ENCODE data around the gene ALG1. TPM values are rescaled to one million over a fixed set of nuclear protein-coding genes. Genes with fewer than 3 reads are reported as not detected.
A peak's percentile ranks its signal among the peaks of the same experiment; 100 is the strongest.

ALG1 gene
- total and polyA plus RNA-seq, 2 of the 13 experiments (the other 11 are each of a cell fraction or from before 2014, with no cell fraction given) = 43.3 to 75.6 TPM

DNA sequence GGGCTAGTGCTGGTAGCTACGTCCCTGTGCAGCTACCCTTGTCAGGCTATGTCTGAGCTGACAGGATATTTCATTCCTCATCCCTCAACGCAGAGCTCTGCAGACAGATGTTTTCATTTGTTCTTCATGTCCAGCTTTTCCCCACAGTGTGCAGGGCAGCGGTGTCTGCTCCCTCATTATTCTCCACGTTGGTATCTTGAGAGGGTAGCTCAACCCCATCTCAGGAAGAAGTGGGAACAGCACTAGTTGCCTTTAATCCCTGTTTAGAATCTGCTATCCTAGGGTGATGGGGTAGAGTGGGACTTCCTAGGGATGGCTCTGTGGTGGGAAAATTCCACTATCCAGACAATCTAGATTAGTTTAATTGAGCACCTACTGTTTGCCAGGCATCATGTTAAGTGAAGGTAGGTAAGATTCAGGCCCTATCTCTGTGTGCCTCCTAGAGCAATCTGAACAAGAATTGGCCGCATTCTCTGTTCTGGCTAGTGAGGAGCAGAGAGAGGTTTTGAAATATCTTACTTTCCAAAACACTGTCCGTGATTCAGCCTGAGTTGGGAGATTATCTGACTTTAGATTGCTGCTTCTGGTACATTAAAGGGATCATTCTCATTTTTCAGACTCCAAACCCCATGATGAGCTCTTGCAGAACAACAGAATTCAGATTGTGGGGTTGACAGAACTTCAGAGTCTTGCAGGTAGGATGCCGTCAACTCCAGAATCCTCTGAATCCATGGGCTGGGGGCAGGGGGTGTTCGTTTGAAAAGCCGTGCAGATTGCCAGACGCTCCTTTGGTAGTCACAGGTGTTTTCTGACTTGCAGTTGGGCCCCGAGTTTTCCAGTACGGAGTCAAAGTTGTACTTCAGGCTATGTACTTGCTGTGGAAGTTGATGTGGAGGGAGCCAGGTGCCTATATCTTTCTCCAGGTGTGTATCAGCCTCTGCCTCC lies 963 bp downstream of the ALG1 start (continued):
- TF ChIP-seq, protein P1, sequence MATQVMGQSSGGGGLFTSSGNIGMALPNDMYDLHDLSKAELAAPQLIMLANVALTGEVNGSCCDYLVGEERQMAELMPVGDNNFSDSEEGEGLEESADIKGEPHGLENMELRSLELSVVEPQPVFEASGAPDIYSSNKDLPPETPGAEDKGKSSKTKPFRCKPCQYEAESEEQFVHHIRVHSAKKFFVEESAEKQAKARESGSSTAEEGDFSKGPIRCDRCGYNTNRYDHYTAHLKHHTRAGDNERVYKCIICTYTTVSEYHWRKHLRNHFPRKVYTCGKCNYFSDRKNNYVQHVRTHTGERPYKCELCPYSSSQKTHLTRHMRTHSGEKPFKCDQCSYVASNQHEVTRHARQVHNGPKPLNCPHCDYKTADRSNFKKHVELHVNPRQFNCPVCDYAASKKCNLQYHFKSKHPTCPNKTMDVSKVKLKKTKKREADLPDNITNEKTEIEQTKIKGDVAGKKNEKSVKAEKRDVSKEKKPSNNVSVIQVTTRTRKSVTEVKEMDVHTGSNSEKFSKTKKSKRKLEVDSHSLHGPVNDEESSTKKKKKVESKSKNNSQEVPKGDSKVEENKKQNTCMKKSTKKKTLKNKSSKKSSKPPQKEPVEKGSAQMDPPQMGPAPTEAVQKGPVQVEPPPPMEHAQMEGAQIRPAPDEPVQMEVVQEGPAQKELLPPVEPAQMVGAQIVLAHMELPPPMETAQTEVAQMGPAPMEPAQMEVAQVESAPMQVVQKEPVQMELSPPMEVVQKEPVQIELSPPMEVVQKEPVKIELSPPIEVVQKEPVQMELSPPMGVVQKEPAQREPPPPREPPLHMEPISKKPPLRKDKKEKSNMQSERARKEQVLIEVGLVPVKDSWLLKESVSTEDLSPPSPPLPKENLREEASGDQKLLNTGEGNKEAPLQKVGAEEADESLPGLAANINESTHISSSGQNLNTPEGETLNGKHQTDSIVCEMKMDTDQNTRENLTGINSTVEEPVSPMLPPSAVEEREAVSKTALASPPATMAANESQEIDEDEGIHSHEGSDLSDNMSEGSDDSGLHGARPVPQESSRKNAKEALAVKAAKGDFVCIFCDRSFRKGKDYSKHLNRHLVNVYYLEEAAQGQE (IDR thresholded peaks at IDR 0.05; ENCODE audit: borderline replicate concordance in 1 of 2, low read depth in 1 of 2, low read length in 2 of 2) = no peak
- TF ChIP-seq ZNF737 (CRISPR knock-in tag; IDR thresholded peaks at IDR 0.05; ENCODE audit: borderline replicate concordance) (no peak; the same call in 1 of the 2 replicates), ZNF713 (CRISPR knock-in tag; IDR thresholded peaks at IDR 0.05) (no peak), ZSCAN20 (CRISPR knock-in tag; IDR thresholded peaks at IDR 0.05; ENCODE audit: borderline replicate concordance) (no peak), ZNF20 (CRISPR knock-in tag; IDR thresholded peaks at IDR 0.05) (no peak), HNRNPL (IDR thresholded peaks at IDR 0.05; ENCODE audit: low read depth, low read length) (no peak), CEBPG (CRISPR knock-in tag; IDR thresholded peaks at IDR 0.05) (no peak), ZNF160 (CRISPR knock-in tag; IDR thresholded peaks at IDR 0.05) (no peak), ZNF484 (CRISPR knock-in tag; IDR thresholded peaks at IDR 0.05; ENCODE audit: borderline replicate concordance, low read depth) (no peak), NFYB (CRISPR knock-in tag; IDR thresholded peaks at IDR 0.05) (no peak), ZNF556 (CRISPR knock-in tag; IDR thresholded peaks at IDR 0.05; ENCODE audit: borderline replicate concordance) (no peak), AHR (CRISPR knock-in tag; IDR thresholded peaks at IDR 0.05) (no peak), IRF2 (CRISPR knock-in tag; IDR thresholded peaks at IDR 0.05) (no peak), ZNF24 (IDR thresholded peaks at IDR 0.05) (no peak)
- TF ChIP-seq, protein P2, sequence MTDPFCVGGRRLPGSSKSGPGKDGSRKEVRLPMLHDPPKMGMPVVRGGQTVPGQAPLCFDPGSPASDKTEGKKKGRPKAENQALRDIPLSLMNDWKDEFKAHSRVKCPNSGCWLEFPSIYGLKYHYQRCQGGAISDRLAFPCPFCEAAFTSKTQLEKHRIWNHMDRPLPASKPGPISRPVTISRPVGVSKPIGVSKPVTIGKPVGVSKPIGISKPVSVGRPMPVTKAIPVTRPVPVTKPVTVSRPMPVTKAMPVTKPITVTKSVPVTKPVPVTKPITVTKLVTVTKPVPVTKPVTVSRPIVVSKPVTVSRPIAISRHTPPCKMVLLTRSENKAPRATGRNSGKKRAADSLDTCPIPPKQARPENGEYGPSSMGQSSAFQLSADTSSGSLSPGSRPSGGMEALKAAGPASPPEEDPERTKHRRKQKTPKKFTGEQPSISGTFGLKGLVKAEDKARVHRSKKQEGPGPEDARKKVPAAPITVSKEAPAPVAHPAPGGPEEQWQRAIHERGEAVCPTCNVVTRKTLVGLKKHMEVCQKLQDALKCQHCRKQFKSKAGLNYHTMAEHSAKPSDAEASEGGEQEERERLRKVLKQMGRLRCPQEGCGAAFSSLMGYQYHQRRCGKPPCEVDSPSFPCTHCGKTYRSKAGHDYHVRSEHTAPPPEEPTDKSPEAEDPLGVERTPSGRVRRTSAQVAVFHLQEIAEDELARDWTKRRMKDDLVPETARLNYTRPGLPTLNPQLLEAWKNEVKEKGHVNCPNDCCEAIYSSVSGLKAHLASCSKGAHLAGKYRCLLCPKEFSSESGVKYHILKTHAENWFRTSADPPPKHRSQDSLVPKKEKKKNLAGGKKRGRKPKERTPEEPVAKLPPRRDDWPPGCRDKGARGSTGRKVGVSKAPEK (CRISPR knock-in tag; IDR thresholded peaks at IDR 0.05; ENCODE audit: borderline replicate concordance) = no peak
- TF ChIP-seq, protein P3, sequence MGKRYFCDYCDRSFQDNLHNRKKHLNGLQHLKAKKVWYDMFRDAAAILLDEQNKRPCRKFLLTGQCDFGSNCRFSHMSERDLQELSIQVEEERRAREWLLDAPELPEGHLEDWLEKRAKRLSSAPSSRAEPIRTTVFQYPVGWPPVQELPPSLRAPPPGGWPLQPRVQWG (CRISPR knock-in tag; IDR thresholded peaks at IDR 0.05; ENCODE audit: borderline replicate concordance, low read depth) = no peak
- TF ChIP-seq, protein P4, sequence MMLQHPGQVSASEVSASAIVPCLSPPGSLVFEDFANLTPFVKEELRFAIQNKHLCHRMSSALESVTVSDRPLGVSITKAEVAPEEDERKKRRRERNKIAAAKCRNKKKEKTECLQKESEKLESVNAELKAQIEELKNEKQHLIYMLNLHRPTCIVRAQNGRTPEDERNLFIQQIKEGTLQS (CRISPR knock-in tag; IDR thresholded peaks at IDR 0.05) = 0 out of 2 replicates have a peak, but pooled peaks have one; percentile 29
- TF ChIP-seq, protein P5, sequence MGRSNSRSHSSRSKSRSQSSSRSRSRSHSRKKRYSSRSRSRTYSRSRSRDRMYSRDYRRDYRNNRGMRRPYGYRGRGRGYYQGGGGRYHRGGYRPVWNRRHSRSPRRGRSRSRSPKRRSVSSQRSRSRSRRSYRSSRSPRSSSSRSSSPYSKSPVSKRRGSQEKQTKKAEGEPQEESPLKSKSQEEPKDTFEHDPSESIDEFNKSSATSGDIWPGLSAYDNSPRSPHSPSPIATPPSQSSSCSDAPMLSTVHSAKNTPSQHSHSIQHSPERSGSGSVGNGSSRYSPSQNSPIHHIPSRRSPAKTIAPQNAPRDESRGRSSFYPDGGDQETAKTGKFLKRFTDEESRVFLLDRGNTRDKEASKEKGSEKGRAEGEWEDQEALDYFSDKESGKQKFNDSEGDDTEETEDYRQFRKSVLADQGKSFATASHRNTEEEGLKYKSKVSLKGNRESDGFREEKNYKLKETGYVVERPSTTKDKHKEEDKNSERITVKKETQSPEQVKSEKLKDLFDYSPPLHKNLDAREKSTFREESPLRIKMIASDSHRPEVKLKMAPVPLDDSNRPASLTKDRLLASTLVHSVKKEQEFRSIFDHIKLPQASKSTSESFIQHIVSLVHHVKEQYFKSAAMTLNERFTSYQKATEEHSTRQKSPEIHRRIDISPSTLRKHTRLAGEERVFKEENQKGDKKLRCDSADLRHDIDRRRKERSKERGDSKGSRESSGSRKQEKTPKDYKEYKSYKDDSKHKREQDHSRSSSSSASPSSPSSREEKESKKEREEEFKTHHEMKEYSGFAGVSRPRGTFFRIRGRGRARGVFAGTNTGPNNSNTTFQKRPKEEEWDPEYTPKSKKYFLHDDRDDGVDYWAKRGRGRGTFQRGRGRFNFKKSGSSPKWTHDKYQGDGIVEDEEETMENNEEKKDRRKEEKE (IDR thresholded peaks at IDR 0.05) = no peak
